ENCODE measurements around the gene RAD51B.

The RAD51B gene

GRCh38 chr14:68687746-68688145 lies 868.2 kb downstream of the RAD51B start:
- H3K27ac ChIP-seq = no peak overlapping the region
- no peak overlapping the region for H3K4me3 ChIP-seq
- no peak for TF ChIP-seq Cebpa-rat (IDR thresholded peaks at IDR 0.05)
- H3K4me2 ChIP-seq = peak overlapping the region; percentile 33
- no peak overlapping the region for H3K9ac ChIP-seq
- no peaks in the 10 kb centered on the region for H3K27me3 ChIP-seq
- H4K20me1 ChIP-seq = no peaks in the 10 kb centered on the region
- H3K36me3 ChIP-seq = no peaks in the 10 kb centered on the region; the same call in 1 of the 2 replicates
- H3K9me3 ChIP-seq = peaks cover 8% of the 10 kb centered on the region
- peaks cover 94% of the 10 kb centered on the region for H3K4me1 ChIP-seq

GRCh38 chr14:68688872-68689371 lies 869.3 kb downstream of the RAD51B start:
- Histone ChIP-seq H3K27ac (peak overlapping the region; percentile 79), H3K27me3 (no peaks in the 10 kb centered on the region), H3K4me2 (peak overlapping the region; percentile 89), H3K36me3 (no peaks in the 10 kb centered on the region; the same call in 1 of the 2 replicates), H3K4me1 (peaks cover 94% of the 10 kb centered on the region), H3K4me3 (peak overlapping the region; percentile 20; the same call in 1 of the 2 replicates), H3K9me3 (peaks cover 8% of the 10 kb centered on the region), H4K20me1 (no peaks in the 10 kb centered on the region), H3K9ac (peak overlapping the region; percentile 43)
- TF ChIP-seq Cebpa-rat (IDR thresholded peaks at IDR 0.05) = no peak

GRCh38 chr14:68689511-68689910 lies 869.9 kb downstream of the RAD51B start:
- peaks cover 8% of the 10 kb centered on the region for H3K9me3 ChIP-seq
- TF ChIP-seq Cebpa-rat (IDR thresholded peaks at IDR 0.05) = no peak
- peak overlapping the region; percentile 43 for H3K9ac ChIP-seq
- no peaks in the 10 kb centered on the region for H3K27me3 ChIP-seq
- peak overlapping the region; percentile 20; the same call in 1 of the 2 replicates for H3K4me3 ChIP-seq
- no peaks in the 10 kb centered on the region; the same call in 1 of the 2 replicates for H3K36me3 ChIP-seq
- peaks cover 94% of the 10 kb centered on the region for H3K4me1 ChIP-seq
- no peaks in the 10 kb centered on the region for H4K20me1 ChIP-seq
- peak overlapping the region; percentile 79 for H3K27ac ChIP-seq
- peak overlapping the region; percentile 89 for H3K4me2 ChIP-seq

- Histone ChIP-seq H3K4me2 (peak overlapping the region; percentile 89), H3K36me3 (no peaks in the 10 kb centered on the region; the same call in 1 of the 2 replicates), H3K9ac (peak overlapping the region; percentile 43), H3K9me3 (peaks cover 8% of the 10 kb centered on the region), H3K27ac (peak overlapping the region; percentile 79), H3K4me1 (peaks cover 94% of the 10 kb centered on the region), H3K27me3 (no peaks in the 10 kb centered on the region), H4K20me1 (no peaks in the 10 kb centered on the region), H3K4me3 (no peak overlapping the region)
- no peak for TF ChIP-seq Cebpa-rat (IDR thresholded peaks at IDR 0.05)
Observed at GRCh38 chr14:68690089-68690958, 870.7 kb downstream of the RAD51B start.

- H3K9me3 ChIP-seq = peaks cover 8% of the 10 kb centered on the region
- no peak for TF ChIP-seq Cebpa-rat (IDR thresholded peaks at IDR 0.05)
- H4K20me1 ChIP-seq = no peaks in the 10 kb centered on the region
- H3K4me3 ChIP-seq = no peak overlapping the region
- H3K36me3 ChIP-seq = no peaks in the 10 kb centered on the region; the same call in 1 of the 2 replicates
- H3K27ac ChIP-seq = peak overlapping the region; percentile 79
- peaks cover 91% of the 10 kb centered on the region for H3K4me1 ChIP-seq
- H3K9ac ChIP-seq = no peak overlapping the region; the same call in 1 of the 2 replicates
- no peaks in the 10 kb centered on the region for H3K27me3 ChIP-seq
- H3K4me2 ChIP-seq = peak overlapping the region; percentile 89
Observed at GRCh38 chr14:68691031-68691791, 871.6 kb downstream of the RAD51B start.

GRCh38 chr14:68691792-68692118 lies 872.2 kb downstream of the RAD51B start:
- Histone ChIP-seq H3K9ac (no peak overlapping the region; the same call in 1 of the 2 replicates), H3K36me3 (no peaks in the 10 kb centered on the region; the same call in 1 of the 2 replicates), H4K20me1 (no peaks in the 10 kb centered on the region), H3K9me3 (peaks cover 8% of the 10 kb centered on the region), H3K4me2 (peak overlapping the region; percentile 89), H3K4me1 (peaks cover 88% of the 10 kb centered on the region), H3K27ac (peak overlapping the region; percentile 79), H3K4me3 (no peak overlapping the region), H3K27me3 (no peaks in the 10 kb centered on the region)
- TF ChIP-seq Cebpa-rat (IDR thresholded peaks at IDR 0.05) = no peak

GRCh38 chr14:68692216-68692615 lies 872.6 kb downstream of the RAD51B start:
- no peak overlapping the region for H3K9ac ChIP-seq
- H4K20me1 ChIP-seq = no peaks in the 10 kb centered on the region
- H3K9me3 ChIP-seq = peaks cover 7% of the 10 kb centered on the region; the same call in 1 of the 2 replicates
- H3K27ac ChIP-seq = peak overlapping the region; percentile 37; the same call in 1 of the 2 replicates
- H3K4me2 ChIP-seq = peak overlapping the region; percentile 89; the same call in 1 of the 2 replicates
- no peaks in the 10 kb centered on the region for H3K36me3 ChIP-seq
- TF ChIP-seq Cebpa-rat (IDR thresholded peaks at IDR 0.05) = no peak
- no peaks in the 10 kb centered on the region for H3K27me3 ChIP-seq
- H3K4me3 ChIP-seq = no peak overlapping the region
- H3K4me1 ChIP-seq = peaks cover 87% of the 10 kb centered on the region

GRCh38 chr14:68692916-68693771 lies 873.6 kb downstream of the RAD51B start:
- H3K27me3 ChIP-seq = no peaks in the 10 kb centered on the region
- TF ChIP-seq Cebpa-rat (IDR thresholded peaks at IDR 0.05) = no peak
- H3K4me3 ChIP-seq = no peak overlapping the region
- H3K36me3 ChIP-seq = no peaks in the 10 kb centered on the region
- H3K9ac ChIP-seq = no peak overlapping the region
- H3K4me2 ChIP-seq = peak overlapping the region; percentile 89
- H4K20me1 ChIP-seq = no peaks in the 10 kb centered on the region
- H3K27ac ChIP-seq = peak overlapping the region; percentile 47; the same call in 1 of the 2 replicates
- H3K9me3 ChIP-seq = peaks cover 7% of the 10 kb centered on the region
- H3K4me1 ChIP-seq = peaks cover 78% of the 10 kb centered on the region

- Histone ChIP-seq H3K4me2 (peak overlapping the region; percentile 89), H3K9me3 (peaks cover 15% of the 10 kb centered on the region), H3K27me3 (no peaks in the 10 kb centered on the region), H4K20me1 (no peaks in the 10 kb centered on the region), H3K9ac (no peak overlapping the region; the same call in 1 of the 2 replicates), H3K4me1 (peaks cover 70% of the 10 kb centered on the region), H3K36me3 (no peaks in the 10 kb centered on the region), H3K4me3 (no peak overlapping the region), H3K27ac (peak overlapping the region; percentile 47)
- no peak for TF ChIP-seq Cebpa-rat (IDR thresholded peaks at IDR 0.05)
Observed at GRCh38 chr14:68693926-68694325, 874.3 kb downstream of the RAD51B start.
